AG04450 (cell line): ENCODE data around the gene C12orf75. TPM values are rescaled to one million over a fixed set of nuclear protein-coding genes. Genes with fewer than 3 reads are reported as not detected.

Experiments used
- CTCF ChIA-PET: fragments of 300-600, 350-600 bp; formaldehyde crosslinking; extraction: SDS; loops from one replicate; lab custom pipeline; 2022; ENCODE audit warnings: antibody characterized with exemption, inconsistent platforms; lab: Charles Lee
- POLR2A ChIA-PET: fragments of 350-600 bp; formaldehyde crosslinking; extraction: SDS; loops from one replicate; lab custom pipeline; 2021; ENCODE audit warnings: antibody characterized with exemption, inconsistent platforms; lab: Yijun Ruan, JAX
- DNase-seq: peaks from one replicate; pipeline ENCODE4 v3.0.0-alpha.2; 2011; ENCODE audit warnings: low read depth, low spot score
- H3K27ac ChIP-seq: one replicate; pipeline ENCODE4 v1.5.1; 2012; ENCODE audit warnings: low read depth, low read length, control low read depth
- H3K27me3 ChIP-seq: one replicate; pipeline ENCODE4 v1.6.0; 2012; ENCODE audit warnings: low read length; ENCODE audit not compliant: control insufficient read depth, insufficient read depth
- H3K4me3 ChIP-seq: 2 replicates; pipeline ENCODE4 v1.5.1; 2011; ENCODE audit warnings: mild to moderate bottlenecking, low read depth, low read length, control low read depth
- H3K9me3 ChIP-seq: 2 replicates; pipeline ENCODE4 v1.5.1; 2012; ENCODE audit warnings: low read length; ENCODE audit not compliant: control insufficient read depth, insufficient read depth
- polyA plus RNA-seq: library from polyadenylated mRNA; depleted of rRNA; stranded (reverse); fragments of >200 nt; gene quantifications from 2 replicates; pipeline ENCODE4 v1.2.3, GENCODE V29; 2011
- TF ChIP-seq, protein P1 (sequence below): IDR thresholded peaks from 2 replicates; pipeline ENCODE4 v1.5.1; 2011; ENCODE audit warnings: low read depth, low read length, control low read depth, inconsistent platforms

The C12orf75 gene
- polyA plus RNA-seq, 1 experiment: 350 TPM

DNA sequence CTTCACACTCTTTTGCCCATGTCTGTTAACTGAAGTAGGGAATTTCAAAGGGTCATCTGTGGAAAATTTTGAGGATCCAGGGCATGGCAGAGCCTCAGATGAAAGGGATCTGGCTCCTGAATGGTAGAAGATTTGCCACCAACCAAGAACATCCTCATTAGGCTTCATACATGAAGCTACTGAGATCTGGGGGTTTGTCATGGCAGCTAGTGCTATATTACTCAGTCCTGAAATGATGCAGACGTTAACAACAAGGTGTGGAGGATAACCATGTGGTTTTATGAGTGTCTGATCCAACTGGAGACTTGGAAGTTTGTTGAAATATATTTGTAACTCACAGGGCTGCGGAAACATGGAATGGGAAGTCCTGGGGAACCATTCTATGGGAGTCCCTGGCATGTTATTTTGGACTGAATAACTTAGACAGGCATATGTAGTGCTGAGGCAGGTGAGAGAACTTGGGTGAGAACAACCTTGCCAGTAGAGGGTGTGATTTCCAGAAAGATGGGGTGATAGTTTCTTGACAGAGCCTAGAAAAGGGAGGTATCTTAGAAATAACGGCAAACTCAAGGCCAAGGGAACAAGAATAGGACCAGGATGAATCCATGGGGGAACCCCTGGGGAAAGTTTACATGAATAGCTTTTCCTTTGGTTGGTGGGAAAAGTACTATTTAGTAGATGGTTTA, 42.0 kb upstream of the C12orf75 start:
- CTCF ChIA-PET: interaction anchor here (2.1 kb wide), 1 partner anchor 9 kb away, joined by 6 read pairs; no protein-coding TSS in a partner anchor
- no peak overlapping the region for H3K27ac ChIP-seq
- POLR2A ChIA-PET: no interaction called here

DNA sequence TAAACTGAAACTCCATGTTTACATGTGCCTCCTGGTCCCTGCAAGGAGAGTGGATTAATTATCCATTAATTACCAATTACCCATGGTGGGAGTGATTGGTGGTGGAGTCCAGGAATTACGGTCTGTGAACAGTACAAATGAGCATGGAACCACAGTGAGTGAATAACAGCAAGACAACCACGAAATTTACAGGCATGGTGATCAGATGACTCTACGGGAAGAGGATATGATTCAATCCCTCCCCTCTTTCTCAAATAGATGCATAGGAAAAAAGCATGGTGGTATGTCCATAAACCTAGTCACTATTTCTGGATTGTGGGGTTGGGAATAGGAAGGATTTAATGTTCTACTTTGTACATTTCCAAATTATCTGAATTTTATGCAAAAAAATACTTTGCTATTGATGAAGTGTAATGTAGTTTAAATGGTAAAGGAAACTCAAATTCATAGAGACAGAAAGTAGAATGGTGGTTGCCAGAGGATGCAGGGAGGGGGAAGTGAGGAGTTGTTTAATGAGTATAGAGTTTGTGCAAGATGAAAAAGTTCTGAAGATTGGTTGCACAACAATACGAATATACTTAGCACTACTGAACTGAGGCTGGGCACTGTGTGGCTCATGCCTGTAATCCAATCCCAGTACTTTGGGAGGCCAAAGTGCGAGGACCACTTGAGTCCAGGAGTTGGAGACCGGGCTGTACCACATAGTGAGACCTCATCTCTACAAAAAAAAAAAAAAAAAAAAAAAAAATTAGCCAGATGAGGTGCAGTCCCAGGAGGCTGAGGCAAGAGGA, 41.2 kb upstream of the C12orf75 start:
- no peak for DNase-seq
- Histone ChIP-seq H3K27me3 (no peaks in the 10 kb centered on the region), H3K9me3 (no peaks in the 10 kb centered on the region), H3K27ac (no peak overlapping the region), H3K4me3 (no peak overlapping the region)
- ChIA-PET POLR2A (no interaction called here), CTCF (interaction anchor here (2.1 kb wide), 1 partner anchor 10 kb away, joined by 6 read pairs; no protein-coding TSS in a partner anchor)
- TF ChIP-seq, protein P1, sequence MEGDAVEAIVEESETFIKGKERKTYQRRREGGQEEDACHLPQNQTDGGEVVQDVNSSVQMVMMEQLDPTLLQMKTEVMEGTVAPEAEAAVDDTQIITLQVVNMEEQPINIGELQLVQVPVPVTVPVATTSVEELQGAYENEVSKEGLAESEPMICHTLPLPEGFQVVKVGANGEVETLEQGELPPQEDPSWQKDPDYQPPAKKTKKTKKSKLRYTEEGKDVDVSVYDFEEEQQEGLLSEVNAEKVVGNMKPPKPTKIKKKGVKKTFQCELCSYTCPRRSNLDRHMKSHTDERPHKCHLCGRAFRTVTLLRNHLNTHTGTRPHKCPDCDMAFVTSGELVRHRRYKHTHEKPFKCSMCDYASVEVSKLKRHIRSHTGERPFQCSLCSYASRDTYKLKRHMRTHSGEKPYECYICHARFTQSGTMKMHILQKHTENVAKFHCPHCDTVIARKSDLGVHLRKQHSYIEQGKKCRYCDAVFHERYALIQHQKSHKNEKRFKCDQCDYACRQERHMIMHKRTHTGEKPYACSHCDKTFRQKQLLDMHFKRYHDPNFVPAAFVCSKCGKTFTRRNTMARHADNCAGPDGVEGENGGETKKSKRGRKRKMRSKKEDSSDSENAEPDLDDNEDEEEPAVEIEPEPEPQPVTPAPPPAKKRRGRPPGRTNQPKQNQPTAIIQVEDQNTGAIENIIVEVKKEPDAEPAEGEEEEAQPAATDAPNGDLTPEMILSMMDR: no peak

More for the DNA sequence above, 42.0 kb upstream of the C12orf75 start:
- TF ChIP-seq, protein P1: no peak
- H3K4me3 ChIP-seq: no peak overlapping the region
- no peaks in the 10 kb centered on the region for H3K9me3 ChIP-seq
- DNase-seq: no peak
- no peaks in the 10 kb centered on the region for H3K27me3 ChIP-seq

DNA sequence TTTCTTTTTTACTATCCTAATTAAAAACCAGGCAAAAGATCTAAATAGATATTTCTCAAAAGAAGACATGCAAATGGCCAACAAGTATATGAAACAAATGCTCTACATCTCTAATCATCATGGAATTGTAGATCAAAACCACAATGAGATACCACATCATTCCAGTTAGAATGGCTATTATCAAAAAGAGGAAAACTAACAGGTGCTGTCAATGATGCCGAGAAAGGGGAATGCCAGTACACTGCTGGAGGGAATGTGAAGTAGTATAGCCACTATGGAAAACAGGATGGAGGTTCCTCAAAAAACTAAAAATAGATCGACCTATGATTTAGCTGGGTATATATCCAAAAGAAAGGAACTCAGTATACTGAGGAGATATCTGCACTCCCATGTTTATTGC, 39.0 kb upstream of the C12orf75 start:
- Histone ChIP-seq H3K4me3 (no peak overlapping the region), H3K27ac (no peak overlapping the region), H3K27me3 (no peaks in the 10 kb centered on the region), H3K9me3 (no peaks in the 10 kb centered on the region)
- ChIA-PET CTCF (no interaction called here), POLR2A (no interaction called here)
- DNase-seq: no peak
- TF ChIP-seq, protein P1: no peak

DNA sequence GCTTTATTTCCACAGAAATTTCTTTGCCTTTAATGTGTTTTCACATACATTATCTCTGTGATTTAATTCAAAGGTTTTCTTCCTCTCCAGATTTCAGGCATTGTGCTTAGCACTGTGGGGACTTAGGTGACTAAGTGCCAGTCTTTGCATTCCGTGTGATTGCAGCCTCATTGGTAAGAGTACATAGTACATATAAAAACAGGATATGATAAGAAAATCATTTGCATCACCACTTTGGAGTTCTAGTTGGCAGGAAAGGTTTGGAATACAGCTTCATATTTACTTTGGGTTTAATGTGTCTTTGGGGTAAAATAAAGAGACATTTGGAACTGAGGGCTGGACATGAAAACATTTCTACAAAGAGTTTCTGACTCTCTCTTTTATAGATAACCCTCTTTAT, 37.8 kb upstream of the C12orf75 start:
- no peak overlapping the region for H3K27ac ChIP-seq
- H3K4me3 ChIP-seq: no peak overlapping the region
- no peak for DNase-seq
- ChIA-PET CTCF (no interaction called here), POLR2A (no interaction called here)
- TF ChIP-seq, protein P1: no peak
- H3K9me3 ChIP-seq: no peaks in the 10 kb centered on the region; the same call in 1 of the 2 replicates
- H3K27me3 ChIP-seq: no peaks in the 10 kb centered on the region

DNA sequence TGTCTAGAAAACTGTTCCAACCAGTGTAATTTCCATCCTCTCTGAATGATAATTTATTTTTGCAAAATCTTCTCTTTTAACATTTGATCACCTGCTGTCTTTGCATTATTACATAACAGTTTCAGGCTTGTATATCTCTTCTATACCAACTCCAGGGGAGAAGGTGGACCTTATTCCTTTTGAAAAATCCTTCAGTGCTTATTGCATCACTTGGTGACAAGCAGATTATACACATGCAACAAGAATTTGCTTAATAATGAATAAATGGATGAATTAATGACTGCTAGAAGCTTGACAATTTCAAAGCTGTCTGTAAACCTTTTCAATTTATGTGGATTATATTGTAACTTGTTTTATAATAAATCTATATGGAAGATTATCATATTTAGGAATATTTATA, 37.3 kb upstream of the C12orf75 start:
- CTCF ChIA-PET: interaction anchor here (1.1 kb wide), 1 partner anchor 13 kb away, joined by 4 read pairs; no protein-coding TSS in a partner anchor
- Histone ChIP-seq H3K9me3 (peaks cover 4% of the 10 kb centered on the region; the same call in 1 of the 2 replicates), H3K27me3 (no peaks in the 10 kb centered on the region), H3K4me3 (no peak overlapping the region), H3K27ac (no peak overlapping the region)
- no peak for DNase-seq
- TF ChIP-seq, protein P1: no peak
- POLR2A ChIA-PET: no interaction called here
